EL (cell line): ENCODE measurements around the gene IPO9.
"Not testable (repeated sequence)": the region's sequence is repeated elsewhere in the genome, so short reads cannot be mapped to it uniquely, and the experiment has no call there.

Experiments
- DNase-seq: peaks from one replicate; pipeline ENCODE4 v3.0.0-alpha.2; 2016

Gene IPO9

GRCh38 chr1:201890806-201891450, 62.0 kb downstream of the IPO9 start:
- no peak for DNase-seq

- no peak for DNase-seq
These were observed 62.6 kb downstream of the IPO9 start for GRCh38 chr1:201891451-201892045.

GRCh38 chr1:201892211-201892610, 63.3 kb downstream of the IPO9 start:
- DNase-seq = no peak

- peak; percentile 44 for DNase-seq
These were observed 64.5 kb downstream of the IPO9 start for GRCh38 chr1:201893431-201893830.

GRCh38 chr1:201894343-201895119, 65.6 kb downstream of the IPO9 start:
- DNase-seq = no peak

- DNase-seq = no peak
These were observed 66.2 kb downstream of the IPO9 start for GRCh38 chr1:201895120-201895665.

GRCh38 chr1:201895913-201896807, 67.2 kb downstream of the IPO9 start:
- DNase-seq = peak; percentile 91

- peak; percentile 91 for DNase-seq
These were observed 68.0 kb downstream of the IPO9 start for GRCh38 chr1:201896951-201897391.

- DNase-seq = no peak
These were observed 69.4 kb downstream of the IPO9 start for GRCh38 chr1:201898240-201898894.

- no peak for DNase-seq
These were observed 70.0 kb downstream of the IPO9 start for GRCh38 chr1:201898992-201899391.

- DNase-seq = no peak
These were observed 70.9 kb downstream of the IPO9 start for GRCh38 chr1:201899683-201900429.

- no peak for DNase-seq
These were observed 71.5 kb downstream of the IPO9 start for GRCh38 chr1:201900476-201900875.

GRCh38 chr1:201901036-201901435, 72.1 kb downstream of the IPO9 start:
- DNase-seq = not testable (repeated sequence)

- DNase-seq = peak; percentile 66
These were observed 73.2 kb downstream of the IPO9 start for GRCh38 chr1:201902198-201902597.

- peak; percentile 85 for DNase-seq
These were observed 74.2 kb downstream of the IPO9 start for GRCh38 chr1:201903135-201903534.

- DNase-seq = peak; percentile 92
These were observed 75.6 kb downstream of the IPO9 start for GRCh38 chr1:201904579-201904978.

GRCh38 chr1:201905234-201905890, 76.4 kb downstream of the IPO9 start:
- no peak for DNase-seq

- no peak for DNase-seq
These were observed 77.4 kb downstream of the IPO9 start for GRCh38 chr1:201906336-201906735.

- DNase-seq = no peak
These were observed 78.7 kb downstream of the IPO9 start for GRCh38 chr1:201907621-201908020.

- no peak for DNase-seq
These were observed 83.0 kb downstream of the IPO9 start for GRCh38 chr1:201911826-201912571.
